Measurements from ENCODE around the gene GAPT.

GAPT gene

DNA sequence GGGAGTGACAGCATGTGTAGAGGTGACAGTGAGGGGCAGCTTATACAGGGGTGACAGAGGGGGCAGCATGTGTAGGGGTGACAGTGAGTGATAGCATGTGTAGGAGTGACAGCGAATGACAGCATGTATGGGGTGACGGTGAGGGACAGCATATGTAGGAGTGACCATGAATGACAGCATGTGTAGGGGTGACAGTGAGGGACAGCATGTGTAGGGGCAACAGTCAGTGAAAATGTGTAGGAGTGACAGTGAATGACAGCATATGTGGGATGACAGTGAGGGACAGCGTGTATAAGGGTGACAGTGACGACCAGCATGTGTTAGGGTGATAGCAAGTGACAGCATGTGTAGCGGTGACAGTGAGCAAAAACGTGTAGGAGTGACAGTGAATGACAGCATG lies 9.4 kb upstream of the GAPT start:
- H3K27ac ChIP-seq: no peak overlapping the region

DNA sequence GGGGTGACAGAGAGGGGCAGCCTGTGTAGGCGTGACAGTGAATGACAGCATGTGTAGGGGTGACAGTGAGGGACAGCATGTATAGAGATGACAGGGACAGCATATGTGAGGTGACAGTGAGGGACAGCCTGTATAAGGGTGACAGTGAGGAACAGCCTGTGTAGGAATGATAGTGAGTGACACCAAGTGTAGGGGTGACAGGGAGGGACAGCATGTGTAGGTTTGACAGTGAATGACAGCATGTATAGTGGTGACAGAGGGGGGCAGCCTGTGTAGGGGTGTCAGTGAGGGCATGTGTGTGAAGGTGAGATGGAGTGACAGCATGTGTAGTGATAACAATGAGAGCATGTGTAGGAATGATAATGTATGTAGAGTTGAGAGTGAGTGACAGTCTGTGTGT lies 8.7 kb upstream of the GAPT start:
- no peak overlapping the region for H3K4me3 ChIP-seq
- no peak overlapping the region for H3K9ac ChIP-seq
- peaks cover 13% of the 10 kb centered on the region for H3K9me3 ChIP-seq
- H3K4me2 ChIP-seq: no peak overlapping the region
- peaks cover 9% of the 10 kb centered on the region; the same call in 1 of the 2 replicates for H3K4me1 ChIP-seq
- H3K27me3 ChIP-seq: no peaks in the 10 kb centered on the region
- H3K36me3 ChIP-seq: no peaks in the 10 kb centered on the region
- no peaks in the 10 kb centered on the region for H4K20me1 ChIP-seq
- no peak overlapping the region for H3K27ac ChIP-seq
- no peak for TF ChIP-seq Cebpa-rat (IDR thresholded peaks at IDR 0.05)

More for the DNA sequence above, 9.4 kb upstream of the GAPT start:
- TF ChIP-seq Cebpa-rat (IDR thresholded peaks at IDR 0.05): no peak
- Histone ChIP-seq H3K4me3 (no peak overlapping the region), H3K9ac (no peak overlapping the region), H3K4me2 (no peak overlapping the region), H3K4me1 (peaks cover 9% of the 10 kb centered on the region; the same call in 1 of the 2 replicates), H4K20me1 (no peaks in the 10 kb centered on the region), H3K27me3 (no peaks in the 10 kb centered on the region), H3K36me3 (no peaks in the 10 kb centered on the region), H3K9me3 (peaks cover 13% of the 10 kb centered on the region)

DNA sequence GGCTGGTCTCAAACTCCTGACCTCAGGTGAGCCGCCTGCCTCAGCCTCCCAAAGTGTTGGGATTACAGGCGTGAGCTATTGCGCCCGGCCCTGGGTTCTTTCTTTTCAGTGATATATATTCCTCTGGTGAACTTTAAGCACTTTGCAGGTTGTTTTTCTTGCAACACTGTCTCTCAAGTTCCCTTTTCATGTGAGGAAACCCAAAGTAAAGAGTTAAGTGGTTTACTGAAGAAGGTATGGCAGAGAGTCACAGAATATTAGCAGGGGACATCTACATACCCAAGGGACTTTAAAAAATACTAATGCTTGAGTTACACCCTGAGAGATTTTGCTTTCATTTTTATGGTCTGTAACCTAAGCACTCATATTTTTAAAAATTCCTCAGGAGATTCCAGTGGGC lies 6.7 kb upstream of the GAPT start:
- no peak overlapping the region for H3K27ac ChIP-seq
- no peak for TF ChIP-seq Cebpa-rat (IDR thresholded peaks at IDR 0.05)
- no peaks in the 10 kb centered on the region for H3K36me3 ChIP-seq
- no peak overlapping the region for H3K4me2 ChIP-seq
- H4K20me1 ChIP-seq: no peaks in the 10 kb centered on the region
- no peak overlapping the region for H3K9ac ChIP-seq
- H3K4me1 ChIP-seq: peaks cover 9% of the 10 kb centered on the region; the same call in 1 of the 2 replicates
- H3K9me3 ChIP-seq: peaks cover 13% of the 10 kb centered on the region
- no peaks in the 10 kb centered on the region for H3K27me3 ChIP-seq
- no peak overlapping the region for H3K4me3 ChIP-seq

DNA sequence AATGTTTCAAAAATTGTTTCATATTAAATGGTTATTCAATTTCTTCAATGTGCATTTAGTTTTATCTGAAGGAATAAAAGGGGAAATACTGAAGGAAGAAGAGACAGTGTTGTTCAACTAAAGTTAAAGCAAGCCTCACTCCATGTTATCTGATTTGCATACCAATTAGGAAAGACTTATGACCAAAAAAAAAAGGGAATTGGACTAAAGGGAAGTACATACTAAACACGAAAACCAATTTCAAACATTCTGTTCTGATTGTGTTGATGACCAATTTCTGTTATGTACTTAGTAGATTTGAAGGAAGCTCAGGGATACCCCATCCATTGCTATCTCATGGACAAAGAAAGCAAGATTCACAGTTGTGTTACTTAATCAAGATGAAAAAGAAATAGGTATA lies 4.9 kb upstream of the GAPT start:
- no peak overlapping the region for H3K27ac ChIP-seq
- peaks cover 8% of the 10 kb centered on the region for H3K9me3 ChIP-seq
- no peaks in the 10 kb centered on the region for H3K36me3 ChIP-seq
- peaks cover 23% of the 10 kb centered on the region for H3K4me1 ChIP-seq
- H3K9ac ChIP-seq: no peak overlapping the region
- no peak for TF ChIP-seq Cebpa-rat (IDR thresholded peaks at IDR 0.05)
- no peak overlapping the region for H3K4me2 ChIP-seq
- no peaks in the 10 kb centered on the region for H4K20me1 ChIP-seq
- H3K4me3 ChIP-seq: no peak overlapping the region
- H3K27me3 ChIP-seq: no peaks in the 10 kb centered on the region

DNA sequence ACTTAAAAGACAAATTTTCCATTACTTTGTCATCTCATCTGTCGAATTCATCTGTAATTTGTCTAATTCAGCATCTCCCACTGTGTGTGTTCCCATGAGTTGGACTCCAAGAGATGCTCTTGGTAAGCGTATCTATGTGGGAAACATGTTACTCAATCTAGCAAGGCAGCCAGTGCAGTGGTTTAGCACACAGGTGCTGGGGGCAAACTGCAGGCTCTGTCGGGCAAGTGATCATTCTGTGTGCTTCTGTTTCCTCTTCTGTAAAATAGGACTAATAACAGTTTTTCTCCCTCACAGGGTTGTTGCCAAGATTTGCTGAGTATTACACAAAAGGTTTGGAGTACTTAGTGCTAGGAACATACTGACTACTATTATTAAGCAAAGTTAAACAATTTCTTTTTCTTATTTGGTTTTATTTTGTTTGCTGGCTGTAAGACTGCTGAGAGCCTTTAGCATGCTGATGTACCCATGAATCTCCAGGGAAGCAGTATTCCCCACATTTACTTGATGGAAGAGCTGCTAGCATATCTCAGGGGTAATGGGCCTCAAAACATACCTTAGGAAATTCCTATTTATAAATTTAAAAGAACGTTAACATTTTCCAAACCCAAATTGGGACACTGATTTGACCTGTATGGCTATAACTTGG lies 709 bp upstream of the GAPT start:
- no peak for TF ChIP-seq Cebpa-rat (IDR thresholded peaks at IDR 0.05)
- no peak overlapping the region for H3K9ac ChIP-seq
- H3K4me3 ChIP-seq: no peak overlapping the region
- H3K4me1 ChIP-seq: peaks cover 17% of the 10 kb centered on the region
- no peak overlapping the region for H3K27ac ChIP-seq
- H3K9me3 ChIP-seq: no peaks in the 10 kb centered on the region
- peak overlapping the region; percentile 38 for H3K4me2 ChIP-seq
- no peaks in the 10 kb centered on the region for H3K27me3 ChIP-seq
- no peaks in the 10 kb centered on the region for H4K20me1 ChIP-seq
- no peaks in the 10 kb centered on the region for H3K36me3 ChIP-seq

DNA sequence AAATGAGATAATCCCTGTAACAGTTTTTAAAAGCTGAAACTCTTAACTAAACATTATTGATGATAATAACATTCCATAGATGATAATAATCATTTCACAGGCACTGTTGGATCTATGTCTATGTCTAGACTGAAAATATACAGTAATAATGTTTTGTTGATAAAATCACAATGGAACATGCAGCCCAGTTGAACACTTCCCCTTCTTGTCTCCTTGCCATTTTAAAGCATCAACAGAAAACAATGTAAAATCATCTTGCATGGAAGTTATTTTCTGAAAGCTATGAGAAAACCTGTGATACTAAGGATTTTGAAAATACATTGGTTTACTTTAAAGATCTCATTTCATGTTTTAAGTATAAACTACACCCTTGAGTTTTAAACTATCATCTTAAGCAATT lies 1.9 kb downstream of the GAPT start:
- H3K36me3 ChIP-seq: no peaks in the 10 kb centered on the region
- peaks cover 17% of the 10 kb centered on the region for H3K4me1 ChIP-seq
- H3K4me3 ChIP-seq: no peak overlapping the region
- no peaks in the 10 kb centered on the region for H3K27me3 ChIP-seq
- H3K4me2 ChIP-seq: no peak overlapping the region
- H3K9ac ChIP-seq: no peak overlapping the region
- no peak for TF ChIP-seq Cebpa-rat (IDR thresholded peaks at IDR 0.05)
- H3K27ac ChIP-seq: no peak overlapping the region
- no peaks in the 10 kb centered on the region for H3K9me3 ChIP-seq
- no peaks in the 10 kb centered on the region for H4K20me1 ChIP-seq

DNA sequence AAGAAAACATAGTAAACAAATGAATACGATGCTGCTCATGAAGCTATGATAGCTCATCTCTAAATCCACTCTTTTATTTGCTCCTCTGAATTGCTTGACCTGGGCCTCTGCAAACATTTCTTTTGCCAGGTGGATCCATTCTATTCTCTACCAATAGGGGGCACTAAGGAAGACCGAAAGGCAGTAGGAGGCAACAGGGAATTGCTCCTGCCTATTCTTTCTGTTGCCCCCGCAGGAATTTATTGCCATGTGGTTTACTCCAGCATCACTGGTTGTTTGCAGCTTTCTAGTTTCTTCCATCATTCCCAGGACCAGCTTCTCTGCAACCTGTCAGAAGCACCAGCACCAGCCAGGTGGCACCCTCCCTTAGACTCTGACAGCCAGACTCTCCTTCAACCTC lies 5.3 kb downstream of the GAPT start:
- no peak for TF ChIP-seq Cebpa-rat (IDR thresholded peaks at IDR 0.05)
- H3K36me3 ChIP-seq: no peaks in the 10 kb centered on the region
- H3K4me2 ChIP-seq: no peak overlapping the region
- H3K27me3 ChIP-seq: no peaks in the 10 kb centered on the region
- no peak overlapping the region for H3K4me3 ChIP-seq
- no peaks in the 10 kb centered on the region for H3K9me3 ChIP-seq
- no peaks in the 10 kb centered on the region for H4K20me1 ChIP-seq
- H3K9ac ChIP-seq: no peak overlapping the region
- H3K27ac ChIP-seq: no peak overlapping the region
- H3K4me1 ChIP-seq: peaks cover 16% of the 10 kb centered on the region

DNA sequence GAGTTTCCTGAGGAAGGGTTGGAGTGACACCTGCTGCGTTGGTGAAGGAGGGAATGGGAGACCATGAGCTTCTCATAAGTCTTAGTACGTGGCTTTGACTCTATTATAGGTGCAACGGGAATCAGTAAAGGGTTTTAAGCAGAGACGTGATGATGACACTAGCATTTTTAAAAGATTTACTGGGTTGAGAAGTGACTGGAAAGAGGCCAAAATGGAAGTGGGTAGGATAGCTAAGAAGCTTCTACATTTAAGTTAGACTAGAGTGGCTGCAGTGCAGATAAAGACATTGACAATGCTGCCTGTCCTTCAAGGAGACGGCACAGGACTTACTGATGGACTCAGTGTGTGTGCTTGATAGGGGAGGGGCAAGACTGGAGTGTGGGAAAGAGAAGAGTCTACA lies 6.2 kb downstream of the GAPT start:
- Histone ChIP-seq H3K9me3 (no peaks in the 10 kb centered on the region), H3K4me3 (no peak overlapping the region), H4K20me1 (no peaks in the 10 kb centered on the region), H3K36me3 (no peaks in the 10 kb centered on the region), H3K9ac (no peak overlapping the region), H3K27ac (no peak overlapping the region), H3K4me2 (no peak overlapping the region), H3K27me3 (no peaks in the 10 kb centered on the region), H3K4me1 (peaks cover 15% of the 10 kb centered on the region)
- TF ChIP-seq Cebpa-rat (IDR thresholded peaks at IDR 0.05): no peak

DNA sequence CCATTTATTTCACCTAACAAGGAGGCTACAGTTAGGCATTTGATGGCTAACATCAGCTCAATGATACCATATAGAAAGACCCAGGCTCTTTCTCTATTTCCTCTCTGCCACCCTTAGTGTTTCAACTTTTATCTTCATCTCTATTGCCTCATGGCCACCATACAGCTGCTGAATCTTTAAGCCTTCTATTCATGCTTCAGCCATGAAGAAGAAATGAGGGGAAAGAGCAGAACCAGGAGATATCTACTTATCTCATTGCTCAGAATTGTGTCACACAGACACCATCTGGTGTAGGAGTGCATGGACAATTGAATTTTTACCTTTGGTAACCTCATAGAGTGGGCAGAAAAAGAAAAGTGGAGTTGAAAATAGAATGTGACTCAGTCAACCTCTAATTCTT lies 6.7 kb downstream of the GAPT start:
- TF ChIP-seq Cebpa-rat (IDR thresholded peaks at IDR 0.05): no peak
- H3K9me3 ChIP-seq: no peaks in the 10 kb centered on the region
- no peak overlapping the region for H3K4me3 ChIP-seq
- H4K20me1 ChIP-seq: no peaks in the 10 kb centered on the region
- no peak overlapping the region for H3K9ac ChIP-seq
- H3K36me3 ChIP-seq: no peaks in the 10 kb centered on the region
- H3K4me1 ChIP-seq: peaks cover 15% of the 10 kb centered on the region
- no peak overlapping the region for H3K27ac ChIP-seq
- H3K4me2 ChIP-seq: no peak overlapping the region
- H3K27me3 ChIP-seq: no peaks in the 10 kb centered on the region

DNA sequence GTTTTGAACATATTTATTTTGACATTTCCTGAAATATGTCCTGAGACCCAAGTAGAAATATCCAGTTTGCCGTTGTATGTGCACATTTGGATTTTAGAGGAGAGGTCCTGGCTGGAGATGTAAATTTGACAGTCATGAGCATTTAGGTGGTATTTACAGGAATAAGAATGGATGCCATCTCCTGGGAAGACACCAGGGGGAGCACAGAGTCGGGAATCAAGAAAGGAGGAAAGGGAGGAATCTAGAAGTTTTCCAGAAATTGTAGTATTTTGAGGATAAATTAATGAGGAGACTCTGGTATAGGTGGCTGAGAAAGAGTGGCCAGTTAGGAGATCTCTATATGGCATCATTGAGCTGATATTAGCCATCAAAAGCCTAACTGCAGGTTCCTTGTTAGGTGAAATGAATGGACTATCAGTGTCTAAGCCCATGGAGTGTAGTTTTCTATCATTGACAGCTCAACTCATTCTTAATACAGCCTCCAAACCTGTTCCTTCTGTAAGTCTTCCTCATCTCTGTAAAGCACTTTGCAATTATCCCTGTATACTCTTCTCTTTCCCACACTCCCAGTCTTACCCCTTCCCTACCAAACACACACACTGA lies 7.2 kb downstream of the GAPT start:
- Histone ChIP-seq H3K9me3 (no peaks in the 10 kb centered on the region), H3K4me3 (no peak overlapping the region), H3K4me2 (no peak overlapping the region), H3K9ac (no peak overlapping the region), H3K36me3 (no peaks in the 10 kb centered on the region), H4K20me1 (no peaks in the 10 kb centered on the region), H3K27me3 (no peaks in the 10 kb centered on the region), H3K4me1 (peaks cover 15% of the 10 kb centered on the region), H3K27ac (no peak overlapping the region)
- no peak for TF ChIP-seq Cebpa-rat (IDR thresholded peaks at IDR 0.05)

All from BLaER1 (cell line).